ENCODE data around the gene GSS.

- TF ChIP-seq SP1 (IDR thresholded peaks at IDR 0.05) (no peak), TARDBP (IDR thresholded peaks at IDR 0.05) (no peak), BHLHE40 (IDR thresholded peaks at IDR 0.05; ENCODE audit: borderline replicate concordance) (no peak), ZNF384 (IDR thresholded peaks at IDR 0.05) (no peak), FOXA1 (IDR thresholded peaks at IDR 0.05) (no peak), HDGF (IDR thresholded peaks at IDR 0.05; ENCODE audit: borderline replicate concordance) (no peak), FOXK2 (IDR thresholded peaks at IDR 0.05) (no peak), SUZ12 (IDR thresholded peaks at IDR 0.05) (no peak), ELF4 (IDR thresholded peaks at IDR 0.05) (no peak)
These were observed 12.6 kb upstream of the GSS start for GRCh38 chr20:34968042-34968775.
